Neutrophil (primary cell): ENCODE measurements around the gene SNRNP40.

ENCODE experiments used
- H3K27ac ChIP-seq: fragments of 200-600 bp; sonication (generic); 2 replicates; pipeline ENCODE4 v1.5.1; 2016; ENCODE audit warnings: mild to moderate bottlenecking, moderate library complexity
- H3K27me3 ChIP-seq: fragments of 200-600 bp; sonication (generic); 2 replicates; pipeline ENCODE4 v1.6.0; 2016; ENCODE audit warnings: mild to moderate bottlenecking
- H3K36me3 ChIP-seq: fragments of 200-600 bp; sonication (generic); 2 replicates; pipeline ENCODE4 v1.5.1; 2017
- H3K4me1 ChIP-seq, 2 experiments: fragments of 200-600 bp in 1 of 2; sonication (generic) in 1 of 2; 1 replicate in 1 of 2; 2 replicates in 1 of 2; pipeline versions ENCODE4 v1.5.1 to v1.6.1; 2013 to 2016; ENCODE audit warnings: low read depth in 1 of 2, low read length in 1 of 2, mild to moderate bottlenecking in 1 of 2, moderate library complexity in 1 of 2; ENCODE audit not compliant: control insufficient read depth in 1 of 2, insufficient read depth in 1 of 2
- H3K4me3 ChIP-seq, 2 experiments: fragments of 200-600 bp in 1 of 2; sonication (generic) in 1 of 2; 1 replicate in 1 of 2; 2 replicates in 1 of 2; pipeline ENCODE4 v1.5.1; 2013 to 2016; ENCODE audit warnings: low read depth in 1 of 2, low read length in 1 of 2, mild to moderate bottlenecking in 1 of 2, moderate library complexity in 1 of 2
- H3K9me3 ChIP-seq: fragments of 200-600 bp; sonication (generic); 2 replicates; pipeline ENCODE4 v1.5.1; 2016
- CTCF ChIP-seq: fragments of 200-600 bp; sonication (generic); IDR thresholded peaks from 2 replicates; pipeline ENCODE4 v1.5.1; 2016; ENCODE audit warnings: antibody characterized with exemption

SNRNP40 gene

GRCh38 chr1:31296486-31297276 lies at the start of gene SNRNP40, which contains the start of gene ZCCHC17:
Gene SNRNP40 (minus strand): TSS chr1:31296788. CDS start chr1:31296751, 37 bp downstream.
Gene ZCCHC17 (plus strand): TSS chr1:31297032. CDS start chr1:31310099, 13,067 bp downstream.
- TF ChIP-seq CTCF = peak; percentile 56
- H3K36me3 ChIP-seq = peaks cover 15% of the 10 kb centered on the region
- peak within 1 kb of the TSS; percentile 92 to 94 for H3K4me3 ChIP-seq
- no peaks in the 10 kb centered on the region for H3K27me3 ChIP-seq
- peak within 1 kb of the TSS; percentile 88 for H3K27ac ChIP-seq
- H3K9me3 ChIP-seq = no peaks in the 10 kb centered on the region
- H3K4me1 ChIP-seq = peaks cover 32 to 45% of the 10 kb centered on the region in 2 experiments

- Histone ChIP-seq H3K27ac (no peak overlapping the region), H3K9me3 (no peaks in the 10 kb centered on the region), H3K36me3 (peaks cover 74% of the 10 kb centered on the region), H3K4me3 (no peak overlapping the region), H3K4me1 (no peaks in the 10 kb centered on the region), H3K27me3 (no peaks in the 10 kb centered on the region)
- no peak for TF ChIP-seq CTCF
Observed at GRCh38 chr1:31345635-31346034, 49.0 kb upstream of the SNRNP40 start.

- peaks cover 69% of the 10 kb centered on the region for H3K36me3 ChIP-seq
- no peaks in the 10 kb centered on the region for H3K9me3 ChIP-seq
- H3K27ac ChIP-seq = no peak overlapping the region
Observed at GRCh38 chr1:31344503-31344902, 47.9 kb upstream of the SNRNP40 start.

GRCh38 chr1:31336687-31337467 lies 40.3 kb upstream of the SNRNP40 start:
- TF ChIP-seq CTCF = no peak
- H3K9me3 ChIP-seq = no peaks in the 10 kb centered on the region
- H3K27me3 ChIP-seq = no peaks in the 10 kb centered on the region
- no peak overlapping the region for H3K27ac ChIP-seq
- no peaks in the 10 kb centered on the region for H3K4me1 ChIP-seq
- H3K4me3 ChIP-seq = no peak overlapping the region
- peaks cover 34% of the 10 kb centered on the region for H3K36me3 ChIP-seq

More at GRCh38 chr1:31344503-31344902, 47.9 kb upstream of the SNRNP40 start:
- no peak for TF ChIP-seq CTCF
- Histone ChIP-seq H3K4me3 (no peak overlapping the region), H3K4me1 (no peaks in the 10 kb centered on the region), H3K27me3 (no peaks in the 10 kb centered on the region)

GRCh38 chr1:31335007-31335406 lies 38.4 kb upstream of the SNRNP40 start:
- H3K4me3 ChIP-seq = no peak overlapping the region
- peaks cover 25% of the 10 kb centered on the region for H3K36me3 ChIP-seq
- H3K27me3 ChIP-seq = no peaks in the 10 kb centered on the region
- H3K4me1 ChIP-seq = no peaks in the 10 kb centered on the region
- no peak for TF ChIP-seq CTCF
- H3K27ac ChIP-seq = no peak overlapping the region
- H3K9me3 ChIP-seq = no peaks in the 10 kb centered on the region
